SK-N-SH treated with all-trans-retinoic acid at 6 μM for 48 hours (cell line): ENCODE results near the gene URB1.

Experiments used
- ATAC-seq: fragments of 200-7000 bp; cut with Tn5 transposase; 3 replicates; pipeline ENCODE4 v1.9.1; 2020; ENCODE audit warnings: mild to moderate bottlenecking, moderate library complexity
- BACH2 ChIP-seq: fragments of 250-450 bp; sonication (Bioruptor Pico); IDR thresholded peaks from 2 replicates; pipeline ENCODE4 v1.9.0; 2021; ENCODE audit warnings: mild to moderate bottlenecking, borderline replicate concordance
- CREB5 ChIP-seq: fragments of 250-450 bp; sonication (Bioruptor Pico); IDR thresholded peaks from 2 replicates; pipeline ENCODE4 v1.5.1; 2020; ENCODE audit warnings: low read depth, mild to moderate bottlenecking, moderate library complexity
- CSDC2 ChIP-seq: fragments of 250-450 bp; sonication (Bioruptor Pico); IDR thresholded peaks from 2 replicates; pipeline ENCODE4 v1.5.0; 2020; ENCODE audit warnings: mild to moderate bottlenecking, moderate library complexity
- CSRNP3 ChIP-seq: fragments of 250-450 bp; sonication (Bioruptor Pico); IDR thresholded peaks from 2 replicates; pipeline ENCODE4 v1.5.1; 2021; ENCODE audit warnings: mild to moderate bottlenecking, moderate library complexity
- ESRRG ChIP-seq: fragments of 250-450 bp; sonication (Bioruptor Pico); IDR thresholded peaks from 2 replicates; pipeline ENCODE4 v1.6.1; 2021; ENCODE audit warnings: mild to moderate bottlenecking
- GLIS3 ChIP-seq: fragments of 250-450 bp; sonication (Bioruptor Pico); IDR thresholded peaks from 2 replicates; pipeline ENCODE4 v1.5.0; 2020; ENCODE audit warnings: mild to moderate bottlenecking, moderate library complexity
- OSR1 ChIP-seq: fragments of 250-450 bp; sonication (Bioruptor Pico); IDR thresholded peaks from 2 replicates; pipeline ENCODE4 v1.8.0; 2022; ENCODE audit warnings: moderate library complexity, mild to moderate bottlenecking, inconsistent platforms
- PATZ1 ChIP-seq: fragments of 250-450 bp; sonication (Bioruptor Pico); IDR thresholded peaks from 2 replicates; pipeline ENCODE4 v1.8.0; 2020; ENCODE audit warnings: mild to moderate bottlenecking, moderate library complexity, borderline replicate concordance
- POU6F1 ChIP-seq: fragments of 250-450 bp; sonication (Bioruptor Pico); IDR thresholded peaks from 2 replicates; pipeline ENCODE4 v1.8.0; 2021; ENCODE audit warnings: low read depth, mild to moderate bottlenecking, moderate library complexity, borderline replicate concordance
- PPARA ChIP-seq: fragments of 250-450 bp; sonication (Bioruptor Pico); IDR thresholded peaks from 2 replicates; pipeline ENCODE4 v1.5.0; 2020; ENCODE audit warnings: mild to moderate bottlenecking, borderline replicate concordance
- RARB ChIP-seq: fragments of 250-450 bp; sonication (Bioruptor Pico); IDR thresholded peaks from 2 replicates; pipeline ENCODE4 v1.8.0; 2021; ENCODE audit warnings: mild to moderate bottlenecking, moderate library complexity
- TCF4 ChIP-seq: fragments of 250-450 bp; sonication (Bioruptor Pico); IDR thresholded peaks from 2 replicates; pipeline ENCODE4 v1.8.0; 2021; ENCODE audit warnings: mild to moderate bottlenecking, moderate library complexity, borderline replicate concordance
- TOX ChIP-seq: fragments of 250-450 bp; sonication (Bioruptor Pico); IDR thresholded peaks from 2 replicates; pipeline ENCODE4 v1.8.0; 2021; ENCODE audit warnings: mild to moderate bottlenecking, moderate library complexity, borderline replicate concordance
- TSHZ2 ChIP-seq: fragments of 250-450 bp; sonication (Bioruptor Pico); IDR thresholded peaks from 2 replicates; pipeline ENCODE4 v1.5.0; 2020; ENCODE audit warnings: mild to moderate bottlenecking, moderate library complexity
- ZC3H10 ChIP-seq: fragments of 250-450 bp; sonication (Bioruptor Pico); IDR thresholded peaks from 2 replicates; pipeline ENCODE4 v1.5.1; 2021; ENCODE audit warnings: mild to moderate bottlenecking, moderate library complexity
- ZFP3 ChIP-seq: fragments of 250-450 bp; sonication (Bioruptor Pico); IDR thresholded peaks from 2 replicates; pipeline ENCODE4 v1.5.0; 2020; ENCODE audit warnings: mild to moderate bottlenecking, moderate library complexity
- ZFP30 ChIP-seq: fragments of 450-650 bp; formaldehyde crosslinking; IDR thresholded peaks from 2 replicates; pipeline ENCODE4 v1.5.0; 2022; ENCODE audit warnings: mild to moderate bottlenecking, moderate library complexity
- ZNF565 ChIP-seq: fragments of 450-650 bp; formaldehyde crosslinking; conservative IDR thresholded peaks from 2 replicates; pipeline ENCODE4 v1.5.0; 2020; ENCODE audit warnings: low read depth, mild to moderate bottlenecking, moderate library complexity
- ZNF70 ChIP-seq: fragments of 450-650 bp; formaldehyde crosslinking; IDR thresholded peaks from 2 replicates; pipeline ENCODE4 v1.5.0; 2020; ENCODE audit warnings: mild to moderate bottlenecking, moderate library complexity

URB1 gene

GRCh38 chr21:32414579-32415358 lies 22.0 kb upstream of the URB1 start:
- TF ChIP-seq PATZ1 (CRISPR knock-in tag) (no peak), GLIS3 (CRISPR knock-in tag) (no peak), ESRRG (CRISPR knock-in tag) (no peak), ZFP3 (CRISPR knock-in tag) (no peak), POU6F1 (CRISPR knock-in tag) (no peak), CSRNP3 (no peak), CREB5 (no peak), TCF4 (CRISPR knock-in tag) (no peak), ZFP30 (CRISPR knock-in tag) (no peak), ZNF70 (CRISPR knock-in tag) (no peak), ZNF565 (CRISPR knock-in tag) (no peak)
- peak; percentile 50 for ATAC-seq

GRCh38 chr21:32413697-32414578 lies 21.1 kb upstream of the URB1 start:
- TF ChIP-seq TOX (no peak), ZNF70 (CRISPR knock-in tag) (no peak), ZFP30 (CRISPR knock-in tag) (no peak), CSDC2 (CRISPR knock-in tag) (no peak), ESRRG (CRISPR knock-in tag) (no peak), OSR1 (CRISPR knock-in tag) (no peak), PPARA (no peak), ZFP3 (CRISPR knock-in tag) (no peak), ZC3H10 (no peak), ZNF565 (CRISPR knock-in tag) (no peak)
- peak; percentile 10 for ATAC-seq

- TF ChIP-seq CREB5 (no peak), ESRRG (CRISPR knock-in tag) (no peak), ZNF70 (CRISPR knock-in tag) (no peak), ZFP3 (CRISPR knock-in tag) (no peak), CSRNP3 (no peak), BACH2 (CRISPR knock-in tag) (no peak), RARB (CRISPR knock-in tag) (no peak), TCF4 (CRISPR knock-in tag) (no peak), TSHZ2 (CRISPR knock-in tag) (no peak), TOX (no peak), PATZ1 (CRISPR knock-in tag) (no peak), GLIS3 (CRISPR knock-in tag) (no peak)
- TF ChIP-seq, all 23 proteins: peak for 0
- peak; percentile 4; the same call in 2 of the 3 replicates for ATAC-seq
Observed at GRCh38 chr21:32413015-32413504, 20.2 kb upstream of the URB1 start.
